HCT116 (cell line): ENCODE results near the gene NOS3.

ENCODE experiments used
- EGR1 ChIP-seq: IDR thresholded peaks from 2 replicates; pipeline ENCODE4 v1.6.1; 2012; ENCODE audit warnings: low read depth
- EZH2 ChIP-seq: fragments of 200-600 bp; sonication (generic); IDR thresholded peaks from 2 replicates; pipeline ENCODE4 v1.6.1; 2017; ENCODE audit warnings: antibody characterized with exemption, mixed run types
- EZH2phosphoT487 ChIP-seq: fragments of 200-600 bp; IDR thresholded peaks from 2 replicates; pipeline ENCODE4 v1.6.1; 2018; ENCODE audit warnings: antibody characterized with exemption, borderline replicate concordance
- JUND ChIP-seq: IDR thresholded peaks from 2 replicates; pipeline ENCODE4 v1.6.1; 2012
- POLR2A ChIP-seq: IDR thresholded peaks from 2 replicates; pipeline ENCODE4 v1.7.0; 2011; ENCODE audit warnings: borderline replicate concordance; ENCODE audit not compliant: insufficient read depth, insufficient read length; ENCODE audit errors: extremely low read depth
- POLR2AphosphoS5 ChIP-seq: IDR thresholded peaks from 2 replicates; pipeline ENCODE4 v1.6.1; 2011; ENCODE audit warnings: mild to moderate bottlenecking, low read depth, low read length, moderate library complexity
- YY1 ChIP-seq: IDR thresholded peaks from 2 replicates; pipeline ENCODE4 v1.6.1; 2011; ENCODE audit warnings: low read length, low read depth, moderate library complexity, mild to moderate bottlenecking; ENCODE audit not compliant: insufficient replicate concordance; ENCODE audit errors: extremely low read depth
- ZNF274 ChIP-seq: fragments of 200-500 bp; sonication (Bioruptor generic); IDR thresholded peaks from 2 replicates; pipeline ENCODE4 v1.6.1; 2014; ENCODE audit warnings: mild to moderate bottlenecking, low read depth, low read length, inconsistent platforms
- TF ChIP-seq, protein P1 (sequence below), 3 experiments: fragments of 200-600 bp in 1 of 3; sonication (generic) in 1 of 3; IDR thresholded peaks in 2 of 3; conservative IDR thresholded peaks in 1 of 3; 2 replicates each; pipeline ENCODE4 v1.5.1; 2012 to 2017; ENCODE audit warnings: low read depth in 2 of 3, low read length in 2 of 3, antibody characterized with exemption in 1 of 3, borderline replicate concordance in 1 of 3, control low read depth in 1 of 3, mild to moderate bottlenecking in 1 of 3, mixed read lengths in 1 of 3, mixed run types in 1 of 3, moderate library complexity in 1 of 3; ENCODE audit not compliant: insufficient read depth in 1 of 3
- TF ChIP-seq, protein P2 (sequence below): IDR thresholded peaks from 2 replicates; pipeline ENCODE4 v1.6.1; 2012
- TF ChIP-seq, protein P3 (sequence below): IDR thresholded peaks from 2 replicates; pipeline ENCODE4 v1.6.1; 2011; ENCODE audit warnings: mild to moderate bottlenecking, low read length, moderate library complexity; ENCODE audit not compliant: insufficient replicate concordance; ENCODE audit errors: extremely low read depth

DNA sequence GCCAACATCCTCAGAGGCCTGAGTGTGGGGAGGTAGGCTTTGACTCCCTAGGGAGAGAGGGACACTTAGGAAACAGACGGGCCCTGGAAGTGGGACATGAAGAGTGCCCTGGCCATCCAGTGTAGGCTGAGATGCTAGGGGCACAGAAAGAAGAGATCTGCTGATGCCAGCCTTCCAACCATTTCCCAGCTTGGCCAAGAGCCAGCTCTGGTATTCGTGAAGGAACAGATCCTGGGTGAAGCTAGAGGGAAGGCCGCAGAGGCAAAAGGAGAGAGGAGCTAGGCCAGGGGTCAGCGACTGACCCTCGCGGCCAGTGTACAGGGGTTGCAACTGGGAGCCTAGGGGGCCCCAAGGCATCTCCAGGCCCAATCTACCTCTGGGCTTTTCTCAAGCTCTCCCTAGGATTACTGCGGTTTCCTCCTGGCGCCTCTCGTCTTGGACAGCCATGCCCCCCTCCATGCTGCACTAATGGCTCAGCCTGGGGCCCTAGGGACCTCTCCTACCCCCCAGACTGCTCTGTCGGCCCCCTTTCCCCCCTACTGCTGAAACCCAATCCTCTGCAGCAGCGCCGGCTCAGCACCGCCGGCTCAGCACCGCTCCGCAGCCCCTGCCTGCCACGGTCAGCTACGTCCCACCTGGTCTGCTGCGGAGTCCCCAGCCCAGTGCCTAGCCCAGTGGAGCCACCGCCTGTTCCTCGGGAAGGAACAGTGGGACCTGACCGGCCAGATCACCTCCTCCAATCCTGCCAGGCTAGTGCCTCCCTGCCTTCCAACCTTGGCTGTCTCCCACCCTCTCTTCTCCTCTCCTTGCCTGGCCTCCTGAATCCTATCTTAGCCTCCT is 57.4 kb downstream of the NOS3 start, which contains the start of gene ASIC3:
- TF ChIP-seq POLR2A (no peak), EZH2phosphoT487 (no peak), YY1 (no peak), EZH2 (no peak), ZNF274 (no peak), EGR1 (no peak), JUND (no peak), POLR2AphosphoS5 (no peak)
- TF ChIP-seq, protein P1, sequence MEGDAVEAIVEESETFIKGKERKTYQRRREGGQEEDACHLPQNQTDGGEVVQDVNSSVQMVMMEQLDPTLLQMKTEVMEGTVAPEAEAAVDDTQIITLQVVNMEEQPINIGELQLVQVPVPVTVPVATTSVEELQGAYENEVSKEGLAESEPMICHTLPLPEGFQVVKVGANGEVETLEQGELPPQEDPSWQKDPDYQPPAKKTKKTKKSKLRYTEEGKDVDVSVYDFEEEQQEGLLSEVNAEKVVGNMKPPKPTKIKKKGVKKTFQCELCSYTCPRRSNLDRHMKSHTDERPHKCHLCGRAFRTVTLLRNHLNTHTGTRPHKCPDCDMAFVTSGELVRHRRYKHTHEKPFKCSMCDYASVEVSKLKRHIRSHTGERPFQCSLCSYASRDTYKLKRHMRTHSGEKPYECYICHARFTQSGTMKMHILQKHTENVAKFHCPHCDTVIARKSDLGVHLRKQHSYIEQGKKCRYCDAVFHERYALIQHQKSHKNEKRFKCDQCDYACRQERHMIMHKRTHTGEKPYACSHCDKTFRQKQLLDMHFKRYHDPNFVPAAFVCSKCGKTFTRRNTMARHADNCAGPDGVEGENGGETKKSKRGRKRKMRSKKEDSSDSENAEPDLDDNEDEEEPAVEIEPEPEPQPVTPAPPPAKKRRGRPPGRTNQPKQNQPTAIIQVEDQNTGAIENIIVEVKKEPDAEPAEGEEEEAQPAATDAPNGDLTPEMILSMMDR (IDR thresholded peaks at IDR 0.05 in 2 of 3, conservative IDR thresholded peaks at IDR 0.05 in 1 of 3; ENCODE audit: borderline replicate concordance in 1 of 3, insufficient read depth in 1 of 3, low read depth in 2 of 3, low read length in 2 of 3) = no peak
- TF ChIP-seq, protein P2, sequence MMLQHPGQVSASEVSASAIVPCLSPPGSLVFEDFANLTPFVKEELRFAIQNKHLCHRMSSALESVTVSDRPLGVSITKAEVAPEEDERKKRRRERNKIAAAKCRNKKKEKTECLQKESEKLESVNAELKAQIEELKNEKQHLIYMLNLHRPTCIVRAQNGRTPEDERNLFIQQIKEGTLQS = no peak
- TF ChIP-seq, protein P3, sequence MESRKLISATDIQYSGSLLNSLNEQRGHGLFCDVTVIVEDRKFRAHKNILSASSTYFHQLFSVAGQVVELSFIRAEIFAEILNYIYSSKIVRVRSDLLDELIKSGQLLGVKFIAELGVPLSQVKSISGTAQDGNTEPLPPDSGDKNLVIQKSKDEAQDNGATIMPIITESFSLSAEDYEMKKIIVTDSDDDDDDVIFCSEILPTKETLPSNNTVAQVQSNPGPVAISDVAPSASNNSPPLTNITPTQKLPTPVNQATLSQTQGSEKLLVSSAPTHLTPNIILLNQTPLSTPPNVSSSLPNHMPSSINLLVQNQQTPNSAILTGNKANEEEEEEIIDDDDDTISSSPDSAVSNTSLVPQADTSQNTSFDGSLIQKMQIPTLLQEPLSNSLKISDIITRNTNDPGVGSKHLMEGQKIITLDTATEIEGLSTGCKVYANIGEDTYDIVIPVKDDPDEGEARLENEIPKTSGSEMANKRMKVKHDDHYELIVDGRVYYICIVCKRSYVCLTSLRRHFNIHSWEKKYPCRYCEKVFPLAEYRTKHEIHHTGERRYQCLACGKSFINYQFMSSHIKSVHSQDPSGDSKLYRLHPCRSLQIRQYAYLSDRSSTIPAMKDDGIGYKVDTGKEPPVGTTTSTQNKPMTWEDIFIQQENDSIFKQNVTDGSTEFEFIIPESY = no peak
